A549 (cell line): ENCODE measurements around the gene SLC16A13.

ENCODE experiments used
- PBX3 ChIP-seq: IDR thresholded peaks from 2 replicates; pipeline ENCODE4 v1.6.1; 2012
- POLR2A ChIP-seq: IDR thresholded peaks from 2 replicates; pipeline ENCODE4 v1.6.1; 2012; ENCODE audit warnings: mild to moderate bottlenecking, low read length
- SREBF2 ChIP-seq: fragments of 450-650 bp; IDR thresholded peaks from 2 replicates; pipeline ENCODE4 v1.6.1; 2014; ENCODE audit warnings: mild to moderate bottlenecking, moderate library complexity
- TF ChIP-seq, protein P1 (sequence below): fragments of >200 bp; sonication (Bioruptor Twin); formaldehyde crosslinking; IDR thresholded peaks from 3 replicates; pipeline ENCODE4 v1.5.1; 2016

DNA sequence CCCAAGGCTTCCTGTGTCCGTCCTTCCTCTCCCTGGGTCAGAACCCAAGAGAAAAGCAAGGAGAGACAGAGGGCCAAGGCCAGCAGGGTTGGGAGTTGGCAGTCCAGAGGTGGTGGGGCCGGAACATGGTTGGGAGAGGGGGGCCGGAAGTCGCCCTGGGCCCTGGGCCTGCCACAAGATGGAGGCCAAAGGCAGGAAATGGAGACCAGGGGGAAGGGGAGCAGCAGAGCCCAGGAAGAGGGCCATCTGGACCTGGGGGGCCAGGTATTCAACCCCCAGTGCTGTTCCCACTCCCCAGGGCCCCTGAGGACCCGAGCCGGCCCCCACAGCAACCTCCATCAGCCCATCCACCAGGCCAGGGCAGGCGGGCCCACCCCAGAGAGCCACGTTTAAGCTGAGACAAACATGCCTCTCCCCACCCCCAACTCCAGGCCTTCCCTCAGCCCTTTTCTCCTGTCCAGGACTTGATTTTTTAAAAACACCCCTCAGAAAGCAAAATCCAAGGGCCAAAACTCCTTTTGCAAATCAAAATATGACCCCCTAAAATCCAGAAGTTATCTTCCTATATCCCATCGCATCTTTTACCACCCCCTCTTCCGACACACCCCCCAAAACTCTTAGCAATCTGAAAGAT, 17.4 kb upstream of the SLC16A13 start:
- no peak for TF ChIP-seq POLR2A
- no peak for TF ChIP-seq PBX3
- TF ChIP-seq, protein P1, sequence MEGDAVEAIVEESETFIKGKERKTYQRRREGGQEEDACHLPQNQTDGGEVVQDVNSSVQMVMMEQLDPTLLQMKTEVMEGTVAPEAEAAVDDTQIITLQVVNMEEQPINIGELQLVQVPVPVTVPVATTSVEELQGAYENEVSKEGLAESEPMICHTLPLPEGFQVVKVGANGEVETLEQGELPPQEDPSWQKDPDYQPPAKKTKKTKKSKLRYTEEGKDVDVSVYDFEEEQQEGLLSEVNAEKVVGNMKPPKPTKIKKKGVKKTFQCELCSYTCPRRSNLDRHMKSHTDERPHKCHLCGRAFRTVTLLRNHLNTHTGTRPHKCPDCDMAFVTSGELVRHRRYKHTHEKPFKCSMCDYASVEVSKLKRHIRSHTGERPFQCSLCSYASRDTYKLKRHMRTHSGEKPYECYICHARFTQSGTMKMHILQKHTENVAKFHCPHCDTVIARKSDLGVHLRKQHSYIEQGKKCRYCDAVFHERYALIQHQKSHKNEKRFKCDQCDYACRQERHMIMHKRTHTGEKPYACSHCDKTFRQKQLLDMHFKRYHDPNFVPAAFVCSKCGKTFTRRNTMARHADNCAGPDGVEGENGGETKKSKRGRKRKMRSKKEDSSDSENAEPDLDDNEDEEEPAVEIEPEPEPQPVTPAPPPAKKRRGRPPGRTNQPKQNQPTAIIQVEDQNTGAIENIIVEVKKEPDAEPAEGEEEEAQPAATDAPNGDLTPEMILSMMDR: no peak
- no peak for TF ChIP-seq SREBF2
